NK-92 (cell line): Measurements from ENCODE around the gene ALDH1B1.
"Not testable (repeated sequence)": the region's sequence is repeated elsewhere in the genome, so short reads cannot be mapped to it uniquely, and the experiment has no call there.

Experiments used
- DNase-seq: peaks from one replicate; lab custom pipeline; 2025; ENCODE audit not compliant: unreplicated experiment; lab: John Stamatoyannopoulos, UW

Gene ALDH1B1

DNA sequence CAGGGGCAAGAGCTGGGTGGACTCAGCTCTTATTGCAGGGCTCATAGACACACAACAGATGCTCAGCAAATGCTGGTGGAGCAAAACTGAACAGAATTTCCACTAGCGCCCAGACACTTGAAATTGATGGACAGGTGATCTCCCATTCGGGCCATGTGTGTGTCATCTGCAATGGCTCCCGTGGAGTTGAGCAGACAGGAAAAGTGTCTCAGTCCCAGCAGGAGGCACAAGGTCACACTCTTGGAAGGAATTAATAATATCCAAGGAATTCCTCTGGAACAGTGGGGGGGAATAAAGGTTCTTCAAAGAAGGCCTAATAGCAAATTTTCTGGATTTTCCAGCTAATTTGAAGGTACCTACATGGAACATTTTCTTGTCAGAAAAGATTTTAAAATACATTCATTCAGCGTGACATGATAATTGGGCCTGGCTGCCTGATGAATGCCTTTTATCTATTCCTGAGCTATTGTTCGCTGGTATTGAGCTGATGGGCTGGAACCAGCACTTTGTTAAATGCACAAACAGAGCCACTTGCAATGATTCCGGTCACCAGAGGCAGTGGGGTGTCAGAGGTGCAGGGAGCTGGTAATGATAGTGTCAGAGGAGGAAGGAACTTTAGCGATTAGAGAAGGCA, 31.5 kb upstream of the ALDH1B1 start:
- DNase-seq = no peak

DNA sequence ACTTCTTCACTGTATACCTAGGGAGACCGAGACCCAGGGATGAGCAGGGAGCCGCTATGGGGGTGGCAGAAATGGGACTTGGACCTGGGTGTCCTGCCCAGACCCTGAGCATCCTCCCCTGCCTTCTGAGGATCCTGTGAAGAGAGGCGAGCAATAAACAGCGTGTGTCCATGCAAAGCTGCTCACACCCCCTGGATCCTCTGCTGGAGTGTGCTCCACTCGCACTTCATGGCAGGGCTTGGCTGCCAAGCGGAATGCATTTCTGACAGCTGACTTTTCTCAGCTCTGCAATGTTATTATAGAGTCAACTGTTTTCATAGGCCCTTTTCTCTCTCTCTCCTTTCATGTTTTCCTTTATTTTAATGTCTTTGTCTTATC, 31.0 kb upstream of the ALDH1B1 start:
- DNase-seq = no peak

DNA sequence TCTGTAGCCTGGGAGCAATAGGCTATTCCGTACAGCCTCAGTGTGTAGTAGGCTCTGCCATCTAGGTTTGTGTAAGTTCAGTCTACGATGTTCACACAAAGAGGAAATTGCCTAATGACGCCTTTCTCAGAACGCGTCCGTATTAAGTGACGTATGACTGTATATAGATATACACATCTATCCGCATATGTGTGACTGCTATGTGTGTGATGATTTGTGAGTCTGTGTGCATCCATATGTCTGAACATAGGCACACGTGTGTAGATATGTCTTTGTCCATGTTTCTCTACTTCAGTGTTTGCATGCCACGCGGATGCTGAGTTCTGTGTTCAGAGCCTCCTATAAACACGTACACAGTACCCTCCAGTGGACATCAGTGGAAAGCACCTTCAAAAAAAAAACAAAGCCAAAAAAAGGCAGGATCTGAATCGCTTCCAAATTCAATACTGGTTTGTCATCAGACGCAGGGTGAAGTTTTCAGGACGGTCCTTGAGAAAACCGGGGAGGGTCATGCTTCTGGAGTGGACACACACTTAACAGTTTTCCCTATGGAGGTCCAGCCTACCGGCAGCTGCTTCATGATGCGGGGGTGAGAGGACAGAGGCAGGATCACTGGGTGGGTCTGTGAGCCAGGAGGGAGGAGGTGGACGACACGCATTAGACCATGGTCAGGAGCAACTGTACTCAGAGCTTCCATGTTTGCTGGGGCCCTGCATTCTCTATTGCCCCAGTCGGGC, 29.5 kb upstream of the ALDH1B1 start:
- no peak for DNase-seq

DNA sequence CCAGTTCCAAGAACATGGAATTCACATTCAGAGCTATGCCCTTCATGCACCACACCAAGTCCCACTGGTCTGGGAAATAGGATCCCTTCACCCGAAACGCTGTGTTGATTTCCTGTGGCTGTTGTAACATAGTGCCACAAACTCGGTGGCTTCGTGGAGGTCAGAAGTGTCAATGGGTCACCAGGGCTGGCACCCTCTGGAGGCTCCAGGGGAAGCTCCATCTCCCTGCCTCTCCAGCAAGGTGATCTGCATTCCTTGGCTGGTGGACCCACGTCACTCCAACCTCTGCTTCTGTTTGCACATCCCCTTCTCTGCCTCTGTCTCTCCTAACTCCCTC, 28.9 kb upstream of the ALDH1B1 start:
- DNase-seq = no peak

DNA sequence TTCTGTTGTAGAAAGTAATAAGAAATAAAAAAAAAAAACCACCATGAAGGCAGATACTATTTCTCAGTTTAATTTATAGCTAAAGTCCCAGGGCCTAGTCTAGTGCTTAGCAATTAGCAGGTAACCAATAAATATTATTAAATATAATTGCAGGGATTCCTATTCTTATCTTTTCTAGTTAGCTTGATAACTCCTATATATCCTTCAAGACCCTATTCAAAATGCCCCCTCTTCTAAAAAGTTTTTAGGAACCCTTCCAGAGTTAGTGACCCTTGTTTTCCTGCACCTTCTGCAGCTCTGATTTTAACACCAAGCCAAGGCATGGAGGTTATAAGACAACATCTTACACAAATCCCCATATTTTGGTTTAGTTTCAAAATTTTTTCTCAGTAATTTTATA, 24.6 kb upstream of the ALDH1B1 start:
- no peak for DNase-seq

DNA sequence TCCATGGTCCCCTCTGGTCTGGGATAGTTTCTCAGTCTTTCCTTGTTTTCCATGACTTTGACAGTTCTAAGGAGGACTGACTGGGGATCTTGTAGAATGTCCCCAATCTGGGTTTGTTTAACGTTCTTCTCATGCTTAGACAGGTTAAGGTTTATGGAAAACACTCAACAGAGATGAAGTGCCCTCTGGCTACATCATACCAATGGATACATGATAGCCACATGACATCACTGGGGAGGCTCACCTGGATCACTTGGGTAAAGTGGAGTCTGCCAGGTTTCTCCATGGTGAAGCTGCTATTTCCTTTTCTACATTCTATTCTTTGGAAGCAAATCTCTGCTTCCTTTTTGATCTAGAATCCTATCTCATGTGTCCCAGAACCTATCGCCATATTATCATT, 23.8 kb upstream of the ALDH1B1 start:
- no peak for DNase-seq

DNA sequence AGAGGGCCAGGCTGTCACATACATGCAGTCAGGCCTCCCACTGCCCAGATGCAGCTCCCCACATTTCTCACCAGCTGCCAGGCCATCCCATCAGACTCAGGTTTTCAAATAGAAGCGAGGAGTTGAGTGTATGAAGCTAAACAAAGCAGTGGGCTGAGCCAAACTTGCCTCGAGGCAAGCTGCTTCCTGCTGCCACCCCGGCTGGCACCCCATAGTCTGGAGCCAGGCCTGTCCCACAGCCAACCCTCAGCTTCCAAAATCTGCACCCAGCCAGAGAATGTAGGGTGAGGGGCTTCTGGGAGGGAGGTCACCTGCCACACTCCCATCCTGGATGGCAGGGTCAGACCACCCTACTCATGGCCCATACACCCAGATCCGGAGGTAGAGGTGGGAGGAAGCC, 22.3 kb upstream of the ALDH1B1 start:
- DNase-seq = no peak

DNA sequence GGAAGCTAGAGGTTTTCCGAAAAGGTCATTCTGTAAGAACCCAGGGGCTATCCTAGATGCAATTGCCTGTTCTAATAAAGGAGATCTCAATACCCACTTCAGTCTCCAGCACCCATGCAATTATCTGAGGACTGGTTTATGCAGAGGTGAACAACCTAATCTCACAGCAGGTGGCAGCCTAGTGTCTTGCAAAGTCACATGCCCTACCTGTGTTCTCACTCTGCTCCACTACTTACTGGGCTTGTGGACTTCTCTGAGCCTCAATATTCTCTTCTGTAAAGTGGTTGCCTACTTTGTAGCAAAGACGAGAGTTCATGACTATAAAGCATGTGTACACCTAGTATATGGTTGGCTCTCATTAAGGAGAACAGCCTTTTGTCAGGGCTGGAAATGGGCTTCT, 21.0 kb upstream of the ALDH1B1 start:
- no peak for DNase-seq

DNA sequence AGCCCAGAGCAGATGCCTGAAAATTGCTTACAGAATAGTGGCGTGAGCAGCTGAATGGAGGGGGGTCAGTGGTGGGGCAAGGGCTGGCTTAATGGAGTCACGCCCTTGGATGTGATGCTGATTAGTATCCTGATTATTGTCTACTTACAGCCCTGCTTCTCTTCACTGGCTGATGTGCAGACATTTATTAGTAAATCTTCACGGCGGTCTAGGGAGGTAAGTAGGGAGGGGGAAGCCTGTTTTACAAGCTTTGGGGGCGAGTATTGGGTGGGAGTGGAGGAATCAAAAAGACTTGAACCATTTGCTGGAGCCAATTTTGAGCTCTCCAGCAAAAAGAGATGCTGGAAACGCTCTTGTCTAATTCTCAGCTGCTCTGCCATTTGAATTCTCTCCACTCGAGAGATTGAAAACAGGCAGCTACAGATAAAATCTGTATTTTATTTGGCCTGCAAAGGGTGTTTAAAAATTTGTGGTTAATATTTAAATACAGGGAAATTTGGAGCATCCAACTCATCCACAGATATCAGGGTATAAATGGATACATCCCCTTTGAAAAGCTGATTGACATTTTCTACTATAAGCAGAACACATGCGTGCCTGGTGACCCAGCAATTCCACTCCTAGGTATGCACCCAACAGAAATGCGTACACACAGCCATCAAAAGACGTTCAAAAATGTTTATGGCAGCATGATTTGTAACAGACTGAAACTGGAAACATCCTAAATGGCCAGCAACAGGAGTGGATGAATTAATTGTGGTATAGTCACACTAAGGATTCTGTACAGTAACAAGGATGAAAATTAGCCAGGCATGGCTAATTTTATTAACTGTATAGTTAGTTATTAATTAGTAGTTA, 19.5 kb upstream of the ALDH1B1 start:
- DNase-seq = no peak

DNA sequence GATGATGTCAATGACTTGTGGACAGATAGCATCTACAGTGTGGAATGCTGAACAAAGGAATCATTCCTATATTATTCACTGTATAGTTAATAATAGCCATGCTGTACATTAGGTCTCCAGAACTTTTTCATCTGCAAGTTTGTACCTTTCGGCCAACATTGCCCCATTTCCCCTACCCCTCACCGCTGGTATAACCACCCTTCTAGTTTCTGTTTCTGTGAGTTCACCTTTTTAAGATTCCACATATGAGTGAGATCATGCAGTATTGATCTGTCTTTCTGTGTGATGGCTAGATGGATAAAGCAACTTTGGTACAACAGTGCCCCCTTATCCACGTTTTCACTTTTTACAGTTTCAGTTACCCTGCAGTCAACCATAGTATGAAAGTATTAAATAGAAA, 18.8 kb upstream of the ALDH1B1 start:
- no peak for DNase-seq

DNA sequence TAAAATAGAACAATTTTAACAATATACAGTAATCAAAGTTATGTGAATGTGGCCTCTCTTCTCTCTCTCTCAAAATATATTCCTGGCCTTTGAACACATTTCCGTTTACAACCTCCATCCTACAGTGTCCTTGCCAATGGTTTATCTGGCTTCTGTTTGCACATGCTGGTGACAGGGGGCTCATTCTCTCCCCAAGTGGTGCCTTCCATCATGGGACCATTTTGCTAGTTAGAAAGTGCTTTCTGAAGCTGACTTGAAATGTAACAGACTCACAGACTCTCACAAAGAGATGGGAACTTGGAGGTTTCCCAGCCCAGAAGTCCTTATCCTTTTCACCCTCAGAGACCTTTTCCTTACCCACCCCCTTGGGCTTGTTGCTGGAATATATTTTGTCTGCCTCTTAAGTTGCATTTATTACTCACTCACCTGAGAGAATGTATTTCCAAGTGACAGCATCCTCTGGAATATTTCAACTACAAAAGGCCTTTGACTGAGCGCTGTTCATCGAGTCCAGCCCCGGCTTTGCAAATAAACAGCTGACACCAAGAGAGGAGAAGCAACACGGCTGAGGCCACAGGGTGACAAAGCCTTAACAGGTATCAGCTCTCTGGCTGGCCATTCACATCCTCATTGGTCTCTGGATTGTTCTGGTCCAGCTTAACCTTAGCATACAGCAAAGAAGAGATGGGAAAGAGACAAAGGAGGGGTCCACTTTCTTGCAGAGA, 17.5 kb upstream of the ALDH1B1 start:
- DNase-seq = no peak

DNA sequence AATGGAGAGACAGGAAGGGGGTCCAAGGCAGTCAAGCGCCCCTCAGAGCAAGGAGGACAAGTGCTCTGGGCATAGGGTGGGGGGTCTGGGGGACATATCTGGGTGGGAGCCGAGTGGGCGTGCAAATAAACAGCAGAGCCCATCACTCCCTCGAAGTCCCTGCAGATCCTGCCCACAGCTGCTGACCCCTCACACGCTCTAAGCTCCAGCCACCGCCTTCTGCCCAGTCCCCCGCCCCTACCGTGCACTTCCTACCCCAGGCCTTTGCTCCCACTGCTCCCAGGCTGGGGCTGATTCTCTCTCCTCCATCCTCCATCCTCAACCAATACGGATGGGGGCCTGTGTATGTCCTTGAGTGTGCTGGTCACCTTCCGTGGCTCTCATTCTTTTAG, 16.9 kb upstream of the ALDH1B1 start:
- DNase-seq = no peak

DNA sequence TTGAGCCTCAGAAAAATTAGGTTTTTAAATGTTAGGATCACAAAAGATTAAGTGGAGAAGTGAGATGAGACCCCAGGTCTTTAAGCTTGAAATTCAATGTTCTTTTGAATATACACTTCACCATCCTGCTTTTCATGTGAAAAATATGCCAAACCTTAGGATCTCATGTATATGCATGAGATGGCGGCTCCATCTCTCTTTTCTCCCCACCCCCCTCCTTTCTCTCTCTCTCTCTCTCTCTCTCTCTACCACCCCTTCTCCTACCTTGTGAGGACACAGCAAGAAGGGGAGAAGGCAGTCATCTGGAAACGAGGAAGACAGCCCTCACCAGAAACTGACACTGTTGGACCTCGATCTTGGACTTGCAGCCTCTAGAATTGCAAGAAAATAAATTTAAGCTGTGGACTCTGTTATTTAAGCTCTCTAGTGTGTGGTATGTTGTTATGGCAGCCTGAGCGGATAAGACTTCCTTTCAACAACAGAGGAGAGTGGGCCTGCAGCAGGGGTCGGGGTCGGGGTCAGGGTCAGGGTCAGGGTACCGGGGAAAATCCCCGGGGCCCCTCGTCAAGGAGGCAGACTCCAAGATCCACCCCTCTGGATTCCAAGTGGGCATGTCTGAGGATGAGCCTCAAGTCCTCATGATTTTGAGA, 16.4 kb upstream of the ALDH1B1 start:
- no peak for DNase-seq

DNA sequence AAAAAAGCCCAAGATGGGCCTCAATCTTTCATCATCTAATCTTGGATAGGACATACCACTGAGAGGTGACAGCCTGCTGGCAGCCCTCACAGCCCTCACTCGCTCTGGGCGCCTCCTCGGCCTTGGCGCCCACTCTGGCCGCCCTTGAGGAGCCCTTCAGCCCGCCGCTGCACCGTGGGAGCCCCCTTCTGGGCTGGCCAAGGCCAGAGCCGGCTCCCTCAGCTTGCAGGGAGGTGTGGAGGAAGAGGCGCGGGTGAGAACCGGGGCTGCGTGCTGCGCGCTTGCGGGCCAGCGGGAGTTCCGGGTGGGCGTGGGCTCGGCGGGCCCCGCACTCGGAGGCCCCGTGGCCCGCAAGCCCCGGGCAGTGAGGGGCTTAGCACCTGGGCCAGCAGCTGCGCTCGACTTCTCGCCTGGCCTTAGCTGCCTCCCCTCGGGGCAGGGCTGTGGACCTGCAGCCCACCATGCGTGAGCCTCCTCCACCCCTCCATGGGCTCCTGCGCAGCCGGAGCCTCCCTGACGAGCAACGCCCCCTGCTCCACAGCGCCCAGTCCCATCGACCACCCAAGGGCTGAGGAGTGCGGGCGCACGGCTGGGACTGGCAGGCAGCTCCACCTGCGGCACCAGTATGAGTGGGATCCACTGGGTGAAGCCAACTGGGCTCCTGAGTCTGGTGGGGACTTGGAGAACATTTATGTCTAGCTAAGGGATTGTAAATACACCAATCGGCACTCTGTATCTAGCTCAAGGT, 15.0 kb upstream of the ALDH1B1 start:
- DNase-seq = not testable (repeated sequence)

DNA sequence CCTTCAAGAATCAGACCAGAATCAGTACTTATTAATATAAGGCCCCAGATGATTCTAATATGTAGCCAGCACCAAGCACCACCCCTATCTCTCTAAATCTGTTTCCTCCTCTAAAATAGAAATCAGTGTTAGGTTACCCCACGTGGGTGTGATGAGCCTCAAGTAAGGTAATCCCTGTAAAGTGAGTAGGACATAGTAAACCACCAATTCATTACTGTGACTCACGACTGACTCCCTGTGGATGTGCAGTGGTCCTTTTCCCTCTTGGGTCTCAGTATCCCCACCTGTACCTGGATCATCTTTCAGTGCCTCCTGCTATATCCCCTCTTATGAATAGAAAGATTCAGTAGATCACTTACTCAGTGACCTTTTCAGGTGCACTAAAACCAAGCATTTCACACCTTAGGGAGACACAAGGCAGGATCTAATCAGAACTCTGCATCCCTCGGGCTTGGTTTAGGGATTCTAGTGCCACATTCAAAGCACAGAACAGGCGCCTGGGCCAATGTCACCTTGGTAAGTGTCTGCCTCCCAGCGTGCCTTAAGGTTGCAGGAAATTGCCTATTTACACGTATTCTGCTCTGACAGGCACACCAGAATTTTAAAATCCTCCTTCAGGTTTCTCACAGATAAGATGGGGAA, 12.2 kb upstream of the ALDH1B1 start:
- DNase-seq = no peak

DNA sequence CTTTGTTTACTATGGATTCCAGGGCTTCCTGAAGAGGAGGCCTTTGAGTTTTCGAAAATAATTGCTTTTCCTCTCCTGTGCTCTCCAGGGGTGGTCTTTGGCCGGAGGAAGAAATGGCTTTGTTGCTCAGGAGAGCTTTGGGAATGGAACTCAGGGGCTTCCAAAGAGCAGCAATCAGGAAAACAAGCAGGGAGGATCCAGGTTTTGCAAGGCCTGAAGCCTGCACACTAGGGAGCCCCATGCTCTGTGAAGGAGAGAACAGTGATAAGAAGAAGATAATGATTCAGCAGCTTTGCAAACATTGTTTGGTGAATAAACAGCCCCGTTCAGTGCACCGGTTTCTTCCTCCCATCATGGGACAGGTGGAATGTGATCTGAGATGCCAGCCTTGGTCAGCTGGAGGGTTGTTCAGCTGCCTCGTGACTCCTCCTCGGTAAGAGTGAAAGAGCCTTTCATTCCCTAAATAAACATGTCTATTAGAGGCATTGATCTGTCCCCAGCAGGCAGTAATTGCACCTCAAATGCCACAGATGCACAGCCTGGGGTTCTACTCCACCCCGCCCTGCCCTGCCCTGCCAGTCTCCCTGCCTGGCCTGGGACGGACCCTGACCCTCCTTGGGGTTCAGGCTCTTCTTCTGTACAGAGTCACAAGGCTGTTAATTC, 11.5 kb upstream of the ALDH1B1 start:
- no peak for DNase-seq

DNA sequence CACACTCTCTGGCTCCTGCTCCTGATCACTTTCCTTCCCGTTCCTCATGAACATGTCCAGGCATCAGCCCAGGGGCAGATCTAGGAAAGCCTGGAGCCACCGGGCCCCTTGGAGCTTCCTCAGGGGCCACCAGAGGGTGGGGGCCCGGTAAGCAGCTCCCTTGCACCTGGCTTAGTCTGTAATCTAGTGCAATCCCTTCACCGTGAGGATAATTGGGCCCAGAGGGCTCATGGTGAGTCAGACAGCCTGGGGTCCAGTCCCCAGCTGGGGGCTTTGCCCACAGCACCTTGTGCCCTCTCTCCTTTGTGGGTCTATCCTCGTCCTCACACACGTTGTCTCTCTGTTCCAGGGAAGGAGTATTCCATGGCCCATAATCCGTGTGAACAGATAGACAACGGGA, 10.4 kb upstream of the ALDH1B1 start:
- DNase-seq = no peak

DNA sequence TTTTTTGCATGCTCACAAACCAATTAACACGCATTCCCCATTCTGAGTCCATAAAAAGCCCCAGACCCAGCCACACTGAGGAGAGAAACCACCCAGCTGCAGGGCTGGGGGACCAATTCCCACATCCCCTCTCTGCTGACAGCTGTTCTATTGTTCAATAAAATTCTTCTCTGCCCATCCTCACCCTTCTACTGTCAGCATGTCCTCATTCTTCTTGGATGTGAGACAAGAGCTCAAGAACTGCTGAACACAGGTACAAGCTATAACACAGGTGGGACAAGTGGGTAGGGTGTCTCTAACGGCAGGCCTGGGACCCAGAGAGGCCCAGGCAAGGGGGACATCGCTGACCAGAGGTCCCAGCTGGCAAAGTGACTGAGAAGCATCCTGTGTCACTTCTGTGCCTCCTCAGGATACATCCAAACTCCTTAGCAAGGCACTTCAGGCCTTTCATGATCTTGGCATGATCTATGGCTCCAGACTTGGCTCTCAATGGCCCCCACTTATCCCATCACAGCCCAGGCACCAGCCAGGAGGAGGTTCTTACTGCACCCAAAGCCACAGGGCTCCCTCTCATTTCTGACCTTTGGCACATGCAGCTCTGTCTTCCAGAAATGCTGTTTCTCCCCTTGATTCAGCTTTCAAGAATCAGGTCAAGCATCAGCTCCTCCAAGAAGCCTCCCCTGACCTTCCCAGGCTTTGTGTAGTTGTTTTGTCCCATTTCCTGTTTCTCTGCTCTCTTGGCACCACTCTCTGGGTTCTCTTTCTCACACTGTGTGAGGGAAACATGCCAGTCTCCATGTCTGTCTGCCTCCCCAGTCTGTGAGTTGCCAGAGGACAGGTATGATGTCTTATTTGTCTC, 7.3 kb upstream of the ALDH1B1 start:
- DNase-seq = no peak
